ENCODE results near the gene MTERF4. TPM values are rescaled to one million over a fixed set of nuclear protein-coding genes. Genes with fewer than 3 reads are reported as not detected.

MTERF4 gene
- total and polyA plus RNA-seq, 2 donors: 34.5 to 41.7 TPM

GRCh38 chr2:241071677-241072111, 30.4 kb downstream of the MTERF4 start:
- DNase-seq (ENCODE audit: low read depth in 6 of 9, low spot score in 9 of 9): no peak
- Histone ChIP-seq H3K27ac (ENCODE audit: low read depth in 1 of 2, low read length in 1 of 2) (no peak overlapping the region), H3K27me3 (ENCODE audit: control insufficient read depth in 2 of 2, insufficient read depth in 1 of 2, low read length in 1 of 2) (peaks cover 0 to 31% of the 10 kb centered on the region in 2 donors), H3K4me3 (ENCODE audit: low read length in 2 of 2) (no peak overlapping the region), H3K36me3 (ENCODE audit: control insufficient read depth in 2 of 2, insufficient read depth in 2 of 2, low read length in 1 of 2) (peaks cover 6 to 18% of the 10 kb centered on the region in 2 donors), H3K4me1 (ENCODE audit: control insufficient read depth in 2 of 2, insufficient read depth in 2 of 2, low read length in 2 of 2) (no peaks in the 10 kb centered on the region), H3K9me3 (ENCODE audit: control insufficient read depth in 2 of 2, insufficient read depth in 1 of 2, low read length in 1 of 2) (no peaks in the 10 kb centered on the region)
- 97% methylated on average over 25 of the region's 25 CpGs for WGBS

- Histone ChIP-seq H3K4me1 (ENCODE audit: control insufficient read depth in 2 of 2, insufficient read depth in 2 of 2, low read length in 2 of 2) (no peaks in the 10 kb centered on the region), H3K27me3 (ENCODE audit: control insufficient read depth in 2 of 2, insufficient read depth in 1 of 2, low read length in 1 of 2) (peaks cover 0 to 34% of the 10 kb centered on the region in 2 donors), H3K36me3 (ENCODE audit: control insufficient read depth in 2 of 2, insufficient read depth in 2 of 2, low read length in 1 of 2) (peaks cover 6 to 18% of the 10 kb centered on the region in 2 donors), H3K4me3 (ENCODE audit: low read length in 2 of 2) (no peak overlapping the region), H3K27ac (ENCODE audit: low read depth in 1 of 2, low read length in 1 of 2) (no peak overlapping the region), H3K9me3 (ENCODE audit: control insufficient read depth in 2 of 2, insufficient read depth in 1 of 2, low read length in 1 of 2) (no peaks in the 10 kb centered on the region)
- WGBS: 89% methylated on average over 31 of the region's 31 CpGs
- no peak for DNase-seq (ENCODE audit: low read depth in 6 of 9, low spot score in 9 of 9)
Measured at GRCh38 chr2:241070811-241071676, 31.0 kb downstream of the MTERF4 start.

- Histone ChIP-seq H3K27ac (ENCODE audit: low read depth in 1 of 2, low read length in 1 of 2) (no peak overlapping the region), H3K9me3 (ENCODE audit: control insufficient read depth in 2 of 2, insufficient read depth in 1 of 2, low read length in 1 of 2) (no peaks in the 10 kb centered on the region), H3K4me3 (ENCODE audit: low read length in 2 of 2) (no peak overlapping the region), H3K27me3 (ENCODE audit: control insufficient read depth in 2 of 2, insufficient read depth in 1 of 2, low read length in 1 of 2) (peaks cover 0 to 37% of the 10 kb centered on the region in 2 donors), H3K4me1 (ENCODE audit: control insufficient read depth in 2 of 2, insufficient read depth in 2 of 2, low read length in 2 of 2) (no peaks in the 10 kb centered on the region), H3K36me3 (ENCODE audit: control insufficient read depth in 2 of 2, insufficient read depth in 2 of 2, low read length in 1 of 2) (peaks cover 6 to 17% of the 10 kb centered on the region in 2 donors)
- 97% methylated on average over 13 of the region's 13 CpGs for WGBS
- DNase-seq (ENCODE audit: low read depth in 6 of 9, low spot score in 9 of 9): no peak
Measured at GRCh38 chr2:241070361-241070760, 31.7 kb downstream of the MTERF4 start.

- peaks cover 1 to 12% of the 10 kb centered on the region in 2 donors for H3K36me3 ChIP-seq (ENCODE audit: control insufficient read depth in 2 of 2, insufficient read depth in 2 of 2, low read length in 1 of 2)
- no peak for DNase-seq (ENCODE audit: low read depth in 6 of 9, low spot score in 9 of 9)
- no peaks in the 10 kb centered on the region for H3K4me1 ChIP-seq (ENCODE audit: control insufficient read depth in 2 of 2, insufficient read depth in 2 of 2, low read length in 2 of 2)
- WGBS: 87% methylated on average over 26 of the region's 26 CpGs
- peaks cover 0 to 42% of the 10 kb centered on the region in 2 donors for H3K27me3 ChIP-seq (ENCODE audit: control insufficient read depth in 2 of 2, insufficient read depth in 1 of 2, low read length in 1 of 2)
- H3K27ac ChIP-seq (ENCODE audit: low read depth in 1 of 2, low read length in 1 of 2): no peak overlapping the region
- H3K4me3 ChIP-seq (ENCODE audit: low read length in 2 of 2): no peak overlapping the region
- no peaks in the 10 kb centered on the region for H3K9me3 ChIP-seq (ENCODE audit: control insufficient read depth in 2 of 2, insufficient read depth in 1 of 2, low read length in 1 of 2)
Measured at GRCh38 chr2:241069821-241070281, 32.2 kb downstream of the MTERF4 start.

- Histone ChIP-seq H3K4me1 (ENCODE audit: control insufficient read depth in 2 of 2, insufficient read depth in 2 of 2, low read length in 2 of 2) (no peaks in the 10 kb centered on the region), H3K36me3 (ENCODE audit: control insufficient read depth in 2 of 2, insufficient read depth in 2 of 2, low read length in 1 of 2) (peaks cover 0 to 7% of the 10 kb centered on the region in 2 donors), H3K27ac (ENCODE audit: low read depth in 1 of 2, low read length in 1 of 2) (no peak overlapping the region), H3K4me3 (ENCODE audit: low read length in 2 of 2) (no peak overlapping the region), H3K9me3 (ENCODE audit: control insufficient read depth in 2 of 2, insufficient read depth in 1 of 2, low read length in 1 of 2) (peaks cover 0 to 3% of the 10 kb centered on the region in 2 donors), H3K27me3 (ENCODE audit: control insufficient read depth in 2 of 2, insufficient read depth in 1 of 2, low read length in 1 of 2) (peaks cover 0 to 49% of the 10 kb centered on the region in 2 donors)
- WGBS: 96% methylated on average over 28 of the region's 28 CpGs
- DNase-seq (ENCODE audit: low read depth in 6 of 9, low spot score in 9 of 9): no peak
Measured at GRCh38 chr2:241068942-241069810, 32.9 kb downstream of the MTERF4 start.

- Histone ChIP-seq H3K9me3 (ENCODE audit: control insufficient read depth in 2 of 2, insufficient read depth in 1 of 2, low read length in 1 of 2) (peaks cover 0 to 3% of the 10 kb centered on the region in 2 donors), H3K36me3 (ENCODE audit: control insufficient read depth in 2 of 2, insufficient read depth in 2 of 2, low read length in 1 of 2) (peaks cover 0 to 7% of the 10 kb centered on the region in 2 donors), H3K27me3 (ENCODE audit: control insufficient read depth in 2 of 2, insufficient read depth in 1 of 2, low read length in 1 of 2) (peaks cover 0 to 57% of the 10 kb centered on the region in 2 donors), H3K4me1 (ENCODE audit: control insufficient read depth in 2 of 2, insufficient read depth in 2 of 2, low read length in 2 of 2) (no peaks in the 10 kb centered on the region), H3K4me3 (ENCODE audit: low read length in 2 of 2) (no peak overlapping the region), H3K27ac (ENCODE audit: low read depth in 1 of 2, low read length in 1 of 2) (no peak overlapping the region)
- 85% methylated on average over 25 of the region's 25 CpGs for WGBS
- no peak for DNase-seq (ENCODE audit: low read depth in 6 of 9, low spot score in 9 of 9)
Measured at GRCh38 chr2:241068136-241068941, 33.7 kb downstream of the MTERF4 start.

GRCh38 chr2:241067501-241068135, 34.5 kb downstream of the MTERF4 start:
- Histone ChIP-seq H3K4me1 (ENCODE audit: control insufficient read depth in 2 of 2, insufficient read depth in 2 of 2, low read length in 2 of 2) (no peaks in the 10 kb centered on the region), H3K4me3 (ENCODE audit: low read length in 2 of 2) (no peak overlapping the region), H3K36me3 (ENCODE audit: control insufficient read depth in 2 of 2, insufficient read depth in 2 of 2, low read length in 1 of 2) (peaks cover 0 to under 1% of the 10 kb centered on the region in 2 donors), H3K27ac (ENCODE audit: low read depth in 1 of 2, low read length in 1 of 2) (no peak overlapping the region), H3K27me3 (ENCODE audit: control insufficient read depth in 2 of 2, insufficient read depth in 1 of 2, low read length in 1 of 2) (peaks cover 0 to 65% of the 10 kb centered on the region in 2 donors), H3K9me3 (ENCODE audit: control insufficient read depth in 2 of 2, insufficient read depth in 1 of 2, low read length in 1 of 2) (peaks cover 0 to 3% of the 10 kb centered on the region in 2 donors)
- DNase-seq (ENCODE audit: low read depth in 6 of 9, low spot score in 9 of 9): no peak
- WGBS: 97% methylated on average over 21 of the region's 21 CpGs

GRCh38 chr2:241066893-241067341, 35.2 kb downstream of the MTERF4 start:
- H3K27me3 ChIP-seq (ENCODE audit: control insufficient read depth in 2 of 2, insufficient read depth in 1 of 2, low read length in 1 of 2): peaks cover 0 to 65% of the 10 kb centered on the region in 2 donors
- no peak overlapping the region for H3K27ac ChIP-seq (ENCODE audit: low read depth in 1 of 2, low read length in 1 of 2)
- 94% methylated on average over 15 of the region's 15 CpGs for WGBS
- no peaks in the 10 kb centered on the region for H3K4me1 ChIP-seq (ENCODE audit: control insufficient read depth in 2 of 2, insufficient read depth in 2 of 2, low read length in 2 of 2)
- no peaks in the 10 kb centered on the region for H3K36me3 ChIP-seq (ENCODE audit: control insufficient read depth in 2 of 2, insufficient read depth in 2 of 2, low read length in 1 of 2)
- H3K4me3 ChIP-seq (ENCODE audit: low read length in 2 of 2): no peak overlapping the region
- H3K9me3 ChIP-seq (ENCODE audit: control insufficient read depth in 2 of 2, insufficient read depth in 1 of 2, low read length in 1 of 2): peaks cover 0 to 3% of the 10 kb centered on the region in 2 donors
- peak in 1 of 9 donors; percentile 19 for DNase-seq (ENCODE audit: low read depth in 6 of 9, low spot score in 9 of 9)
